DND-41 (cell line): Measurements from ENCODE around the gene ZCCHC24.

Experiments
- ATAC-seq: fragments of 200-7000 bp; cut with Tn5 transposase; 3 replicates; pipeline ENCODE4 v1.9.1; 2021; ENCODE audit warnings: low read depth; ENCODE audit not compliant: insufficient read depth
- DNase-seq: peaks from one replicate; pipeline ENCODE4 v3.0.0-alpha.2; 2020
- H2AFZ ChIP-seq: 2 replicates; pipeline ENCODE4 v1.6.0; 2012; ENCODE audit warnings: low read depth, low read length
- H3K27ac ChIP-seq: 2 replicates; pipeline ENCODE4 v1.5.1; 2012; ENCODE audit warnings: low read length, inconsistent platforms
- H3K27me3 ChIP-seq: fragments of 200-600 bp; sonication (generic); 2 replicates; pipeline ENCODE4 v1.6.0; 2012; ENCODE audit warnings: low read length, mild to moderate bottlenecking, inconsistent platforms; ENCODE audit not compliant: insufficient read depth, poor library complexity
- H3K36me3 ChIP-seq: 2 replicates; pipeline ENCODE4 v1.5.1; 2012; ENCODE audit warnings: low read length, inconsistent platforms; ENCODE audit not compliant: insufficient read depth
- H3K4me1 ChIP-seq: 2 replicates; pipeline ENCODE4 v1.5.1; 2012; ENCODE audit warnings: mild to moderate bottlenecking, low read length; ENCODE audit not compliant: insufficient read depth
- H3K4me2 ChIP-seq: 2 replicates; pipeline ENCODE4 v1.6.0; 2012; ENCODE audit warnings: mild to moderate bottlenecking, moderate library complexity, low read length, inconsistent platforms; ENCODE audit not compliant: insufficient read depth
- H3K4me3 ChIP-seq, 2 experiments: fragments of 200-600 bp in 1 of 2; shearing (Covaris generic) in 1 of 2; 2 replicates each; pipeline ENCODE4 v1.5.1; 2012 to 2016; ENCODE audit warnings: inconsistent platforms in 2 of 2, low read length in 2 of 2, mild to moderate bottlenecking in 2 of 2, low read depth in 1 of 2, moderate library complexity in 1 of 2
- H3K79me2 ChIP-seq: 2 replicates; pipeline ENCODE4 v1.6.0; 2012; ENCODE audit warnings: low read length, inconsistent platforms; ENCODE audit not compliant: insufficient read depth
- H3K9ac ChIP-seq: 2 replicates; pipeline ENCODE4 v1.6.0; 2012; ENCODE audit warnings: low read depth, mild to moderate bottlenecking, inconsistent platforms, low read length, moderate library complexity
- H3K9me3 ChIP-seq: 2 replicates; pipeline ENCODE4 v1.5.1; 2012; ENCODE audit warnings: low read length, moderate library complexity, mild to moderate bottlenecking, inconsistent platforms; ENCODE audit not compliant: insufficient read depth, severe bottlenecking
- H4K20me1 ChIP-seq: 2 replicates; pipeline ENCODE4 v1.6.0; 2012; ENCODE audit warnings: low read length; ENCODE audit not compliant: insufficient read depth
- EZH2 ChIP-seq: IDR thresholded peaks from 3 replicates; pipeline ENCODE4 v1.6.1; 2012; ENCODE audit warnings: borderline replicate concordance, low read depth, mild to moderate bottlenecking, moderate library complexity, low read length, inconsistent platforms; ENCODE audit not compliant: severe bottlenecking
- TF ChIP-seq, protein P1 (sequence below): IDR thresholded peaks from 2 replicates; pipeline ENCODE4 v1.5.1; 2012; ENCODE audit warnings: borderline replicate concordance, low read length, moderate library complexity, mild to moderate bottlenecking; ENCODE audit not compliant: poor library complexity, severe bottlenecking; ENCODE audit errors: extremely low read depth

ZCCHC24 gene

DNA sequence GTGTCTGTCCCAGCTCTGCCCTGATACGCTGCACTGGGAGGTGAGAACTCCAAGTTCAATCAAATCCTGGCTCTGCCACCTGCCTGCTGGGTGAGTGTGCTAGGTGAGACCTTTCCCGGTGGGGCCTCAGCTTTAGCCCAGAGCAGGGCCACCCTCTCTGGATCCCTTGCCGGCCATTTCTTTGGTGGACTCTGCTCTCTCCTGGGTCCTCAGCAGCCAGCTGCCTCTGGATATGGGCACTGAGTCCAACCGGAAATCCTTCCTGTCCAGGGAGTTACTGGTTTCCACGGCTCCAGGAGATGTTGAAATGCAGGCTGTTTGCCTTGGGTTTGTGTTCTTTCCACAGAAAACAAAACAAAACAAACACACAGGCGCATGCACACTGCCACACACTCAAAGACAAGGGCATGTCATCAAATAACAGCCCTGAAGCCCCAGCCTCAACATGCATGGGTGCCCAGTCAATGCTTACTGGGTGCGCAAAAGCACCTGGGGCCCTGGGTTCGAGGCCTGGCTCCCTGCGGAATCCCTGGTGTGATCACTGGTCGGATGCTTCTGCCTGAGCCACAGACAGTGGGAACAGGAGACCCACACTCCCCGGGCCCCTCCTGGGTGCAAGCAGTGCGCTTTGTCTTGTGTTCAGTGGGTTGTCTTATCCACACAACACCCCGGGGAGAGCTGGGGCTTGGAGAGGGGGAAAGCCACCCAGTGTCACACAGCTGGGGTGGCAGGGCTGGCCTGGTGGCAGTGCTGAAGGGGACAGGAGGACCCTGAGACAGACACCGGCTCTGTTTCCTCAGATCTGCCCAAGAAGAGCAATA lies 65.1 kb downstream of the ZCCHC24 start:
- no peak for TF ChIP-seq EZH2
- TF ChIP-seq, protein P1, sequence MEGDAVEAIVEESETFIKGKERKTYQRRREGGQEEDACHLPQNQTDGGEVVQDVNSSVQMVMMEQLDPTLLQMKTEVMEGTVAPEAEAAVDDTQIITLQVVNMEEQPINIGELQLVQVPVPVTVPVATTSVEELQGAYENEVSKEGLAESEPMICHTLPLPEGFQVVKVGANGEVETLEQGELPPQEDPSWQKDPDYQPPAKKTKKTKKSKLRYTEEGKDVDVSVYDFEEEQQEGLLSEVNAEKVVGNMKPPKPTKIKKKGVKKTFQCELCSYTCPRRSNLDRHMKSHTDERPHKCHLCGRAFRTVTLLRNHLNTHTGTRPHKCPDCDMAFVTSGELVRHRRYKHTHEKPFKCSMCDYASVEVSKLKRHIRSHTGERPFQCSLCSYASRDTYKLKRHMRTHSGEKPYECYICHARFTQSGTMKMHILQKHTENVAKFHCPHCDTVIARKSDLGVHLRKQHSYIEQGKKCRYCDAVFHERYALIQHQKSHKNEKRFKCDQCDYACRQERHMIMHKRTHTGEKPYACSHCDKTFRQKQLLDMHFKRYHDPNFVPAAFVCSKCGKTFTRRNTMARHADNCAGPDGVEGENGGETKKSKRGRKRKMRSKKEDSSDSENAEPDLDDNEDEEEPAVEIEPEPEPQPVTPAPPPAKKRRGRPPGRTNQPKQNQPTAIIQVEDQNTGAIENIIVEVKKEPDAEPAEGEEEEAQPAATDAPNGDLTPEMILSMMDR = no peak
- Histone ChIP-seq H2AFZ (no peak overlapping the region), H3K4me2 (no peak overlapping the region), H3K36me3 (no peaks in the 10 kb centered on the region), H4K20me1 (peaks cover 19% of the 10 kb centered on the region), H3K27ac (no peak overlapping the region), H3K79me2 (no peaks in the 10 kb centered on the region), H3K9ac (no peak overlapping the region), H3K4me3 (no peak overlapping the region), H3K9me3 (no peaks in the 10 kb centered on the region), H3K4me1 (no peaks in the 10 kb centered on the region), H3K27me3 (peaks cover 2% of the 10 kb centered on the region)
- ATAC-seq (no peak), DNase-seq (no peak)

- H3K27ac ChIP-seq = no peak overlapping the region
- H3K4me3 ChIP-seq = no peak overlapping the region
- DNase-seq (no peak), ATAC-seq (no peak)
- TF ChIP-seq, protein P1 = no peak
- no peak for TF ChIP-seq EZH2
- H3K79me2 ChIP-seq = no peaks in the 10 kb centered on the region
- no peak overlapping the region for H3K4me2 ChIP-seq
- peaks cover 26% of the 10 kb centered on the region for H4K20me1 ChIP-seq
- no peak overlapping the region for H2AFZ ChIP-seq
- H3K36me3 ChIP-seq = no peaks in the 10 kb centered on the region
- peaks cover 2% of the 10 kb centered on the region for H3K27me3 ChIP-seq
- H3K4me1 ChIP-seq = no peaks in the 10 kb centered on the region
- H3K9ac ChIP-seq = no peak overlapping the region
- H3K9me3 ChIP-seq = no peaks in the 10 kb centered on the region
Measured at GRCh38 chr10:79379512-79380124, 65.8 kb downstream of the ZCCHC24 start.

DNA sequence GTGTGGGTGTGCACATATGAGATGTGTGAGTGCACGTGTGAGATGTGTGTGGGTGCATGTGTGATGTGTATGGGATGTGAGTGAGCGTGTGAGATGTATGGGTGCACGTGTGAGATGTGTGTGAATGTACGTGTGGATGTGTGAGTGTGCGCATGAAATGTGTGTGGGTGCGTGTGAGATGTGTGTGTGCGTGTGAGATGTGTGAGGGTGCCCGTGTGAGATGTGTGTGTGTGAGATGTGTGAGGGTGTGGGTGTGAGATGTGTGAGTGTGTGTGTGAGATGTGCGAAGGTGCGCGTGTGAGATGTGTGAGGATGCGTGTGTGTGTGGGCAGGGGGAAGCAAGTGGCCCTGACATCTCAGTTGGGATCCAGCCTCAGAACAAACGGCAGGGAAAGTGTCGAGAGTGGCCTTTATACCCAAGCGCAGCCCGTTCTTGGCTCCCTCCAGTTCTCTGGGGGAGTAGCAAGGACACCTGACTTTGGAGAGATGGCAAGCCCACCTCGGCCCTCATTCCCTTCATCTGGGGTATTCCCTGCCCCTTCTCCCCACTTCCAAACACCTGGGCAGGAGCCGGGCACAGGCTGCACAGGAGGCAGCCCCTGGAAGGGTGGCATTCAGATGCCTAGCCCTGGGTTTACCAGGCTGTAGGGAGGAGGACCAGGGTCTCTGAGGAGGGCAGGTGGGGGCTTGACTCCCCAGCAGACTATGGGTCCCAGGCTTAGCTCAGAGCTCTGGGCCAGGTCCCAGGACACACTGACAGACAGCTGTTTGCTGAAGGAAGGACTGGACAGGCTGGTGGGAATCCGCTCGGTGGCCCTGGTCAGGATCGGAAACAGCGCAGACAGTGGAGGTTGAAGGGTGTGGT lies 66.5 kb downstream of the ZCCHC24 start:
- no peak for ATAC-seq
- Histone ChIP-seq H3K36me3 (no peaks in the 10 kb centered on the region), H3K4me2 (no peak overlapping the region), H3K79me2 (no peaks in the 10 kb centered on the region), H3K9me3 (no peaks in the 10 kb centered on the region), H4K20me1 (peaks cover 26% of the 10 kb centered on the region), H3K27ac (no peak overlapping the region), H3K27me3 (peaks cover 1% of the 10 kb centered on the region), H3K4me3 (no peak overlapping the region), H2AFZ (no peak overlapping the region), H3K9ac (no peak overlapping the region), H3K4me1 (no peaks in the 10 kb centered on the region)
- no peak for DNase-seq
- TF ChIP-seq, protein P1 = no peak
- TF ChIP-seq EZH2 = no peak
